Psoas muscle (tissue), 8 donors: ENCODE results near the gene SOX12. TPM values are rescaled to one million over a fixed set of nuclear protein-coding genes. Genes with fewer than 3 reads are reported as not detected.

Experiments
- ATAC-seq, 4 donors: fragments of 200-7000 bp; cut with Tn5 transposase; one replicate each; pipeline ENCODE4 v1.9.1; 2020; ENCODE audit warnings: moderate library complexity in 3 of 4, mild to moderate bottlenecking in 2 of 4
- DNase-seq, 2 donors: peaks; one replicate each; pipeline ENCODE4 v3.0.0-alpha.2; 2020
- H3K27ac ChIP-seq: fragments of 200-600 bp; one replicate; pipeline ENCODE4 v1.8.0; 2022
- H3K27me3 ChIP-seq, 3 donors: fragments of 200-600 bp in 1 of 3; one replicate each; pipeline versions ENCODE4 v1.6.1 to v1.8.0; 2013 to 2022; ENCODE audit warnings: low read length in 2 of 3, mild to moderate bottlenecking in 2 of 3, moderate library complexity in 1 of 3; ENCODE audit not compliant: insufficient read depth in 3 of 3
- H3K36me3 ChIP-seq, 2 donors: fragments of 200-600 bp in 1 of 2; one replicate each; pipeline versions ENCODE4 v1.6.1 to v1.8.0; 2013 to 2022; ENCODE audit warnings: low read depth in 1 of 2, mild to moderate bottlenecking in 1 of 2, moderate library complexity in 1 of 2; ENCODE audit not compliant: insufficient read depth in 1 of 2
- H3K4me1 ChIP-seq: fragments of 200-600 bp; one replicate; pipeline ENCODE4 v1.8.0; 2022
- H3K4me3 ChIP-seq: fragments of 200-600 bp; one replicate; pipeline ENCODE4 v1.8.0; 2022; ENCODE audit warnings: mild to moderate bottlenecking
- H3K9me3 ChIP-seq: fragments of 200-600 bp; one replicate; pipeline ENCODE4 v1.8.0; 2022
- WGBS, 3 donors: extraction: QIAGEN DNeasy Blood & Tissue Kit; methylation state at CpG; one replicate each; pipeline versions ENCODE4 v1.1.6 to v1.1.7; 2013; 5-methylcytosine and 5-hydroxymethylcytosine counted together
- intact Hi-C, 2 donors: fragments of 100-400 bp; cut with DNase I; formaldehyde crosslinking; loops; one replicate each; pipeline versions ENCODE4 v1.11.0 to v1.14.2; 2022
- polyA plus RNA-seq, 3 donors: library from polyadenylated mRNA; stranded (reverse); fragments of 200-250 nt; gene quantifications; one replicate each; pipeline ENCODE4 v1.2.3, GENCODE V29; 2013
- total RNA-seq, 4 donors: library from RNA; stranded (reverse); fragmentation: NEBNext Ultra II Directional in 2 of 4; extraction: Animal tissue kit (Norgen Biotek cat#: 25700) in 2 of 4; gene quantifications; one replicate each; pipeline versions ENCODE4 v1.2.1 to v1.2.4, GENCODE V29; 2021 to 2023
- TF ChIP-seq, protein P1 (sequence below): fragments of 200-600 bp; IDR thresholded peaks from one replicate; pipeline ENCODE4 v1.8.0; 2022; ENCODE audit warnings: antibody characterized with exemption
- donor health status: healthy with polysubstance abuse.
- donor health status: DM: no; HTN: no; CAD: no; lungs with moderate emphysema.
- donor health status: Bipolar disorder and iron deficiency.
- donor health status: healthy.
- donor health status: DM: yes; HTN: yes; CAD: no.
- donor health status: DM: no; HTN: no; CAD: no.
- donor health status: DM: no; HTN: no; CAD: no.
- donor health status: DM: yes; HTN: yes; CAD: no.

Gene SOX12
- total and polyA plus RNA-seq, 7 donors: 1.2 to 5.7 (median 3.6) TPM

DNA sequence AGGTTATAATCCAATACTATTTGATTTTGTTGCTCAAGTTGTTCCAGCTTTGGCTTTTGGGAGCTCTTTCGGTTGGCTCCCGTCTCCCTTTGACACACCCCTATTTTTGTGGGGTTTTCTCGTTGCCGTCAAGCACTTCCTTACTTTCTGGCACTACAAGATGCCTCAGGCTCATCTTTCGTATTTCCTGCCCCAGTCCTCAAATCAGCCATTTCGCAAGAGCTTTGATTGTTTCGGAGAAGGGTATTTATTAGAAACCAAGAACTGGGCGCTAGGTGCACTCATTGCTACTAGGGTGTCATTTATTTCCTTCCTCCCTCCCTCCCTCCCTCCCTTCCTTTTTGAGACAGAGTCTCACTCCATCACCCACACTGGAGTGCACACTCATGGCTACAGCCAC, 13.3 kb upstream of the SOX12 start:
- WGBS, 3 donors: 86 to 91% (median 90%) methylated on average over 8 of the region's 8 CpGs

DNA sequence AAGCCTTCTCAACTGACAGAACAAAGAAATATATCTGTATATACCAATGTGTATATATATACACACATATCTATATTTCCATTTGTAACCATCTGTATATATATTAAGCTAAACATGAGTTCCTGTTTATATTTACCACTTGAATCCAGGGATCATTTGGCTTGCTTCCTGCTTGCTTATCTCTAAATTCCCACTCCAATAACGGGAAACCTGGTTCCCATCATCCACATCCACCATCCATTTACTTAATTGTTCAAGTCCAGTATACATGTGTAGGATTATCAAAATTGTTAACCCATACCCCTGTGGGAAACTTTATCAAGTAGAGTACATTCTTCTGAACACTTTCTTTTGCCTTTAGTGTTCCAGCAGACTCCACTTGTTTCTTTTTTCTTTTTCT, 12.5 kb upstream of the SOX12 start:
- Histone ChIP-seq H3K4me1 (no peaks in the 10 kb centered on the region), H3K27ac (no peak overlapping the region), H3K27me3 (no peaks in the 10 kb centered on the region), H3K4me3 (no peak overlapping the region), H3K9me3 (no peaks in the 10 kb centered on the region), H3K36me3 (peaks cover 0 to 5% of the 10 kb centered on the region in 2 donors)
- DNase-seq (no peak), ATAC-seq (no peak)
- 67 to 85% (median 76%) methylated on average over 1 of the region's 1 CpG for WGBS, 3 donors
- intact Hi-C loops: no loop called here
- TF ChIP-seq, protein P1, sequence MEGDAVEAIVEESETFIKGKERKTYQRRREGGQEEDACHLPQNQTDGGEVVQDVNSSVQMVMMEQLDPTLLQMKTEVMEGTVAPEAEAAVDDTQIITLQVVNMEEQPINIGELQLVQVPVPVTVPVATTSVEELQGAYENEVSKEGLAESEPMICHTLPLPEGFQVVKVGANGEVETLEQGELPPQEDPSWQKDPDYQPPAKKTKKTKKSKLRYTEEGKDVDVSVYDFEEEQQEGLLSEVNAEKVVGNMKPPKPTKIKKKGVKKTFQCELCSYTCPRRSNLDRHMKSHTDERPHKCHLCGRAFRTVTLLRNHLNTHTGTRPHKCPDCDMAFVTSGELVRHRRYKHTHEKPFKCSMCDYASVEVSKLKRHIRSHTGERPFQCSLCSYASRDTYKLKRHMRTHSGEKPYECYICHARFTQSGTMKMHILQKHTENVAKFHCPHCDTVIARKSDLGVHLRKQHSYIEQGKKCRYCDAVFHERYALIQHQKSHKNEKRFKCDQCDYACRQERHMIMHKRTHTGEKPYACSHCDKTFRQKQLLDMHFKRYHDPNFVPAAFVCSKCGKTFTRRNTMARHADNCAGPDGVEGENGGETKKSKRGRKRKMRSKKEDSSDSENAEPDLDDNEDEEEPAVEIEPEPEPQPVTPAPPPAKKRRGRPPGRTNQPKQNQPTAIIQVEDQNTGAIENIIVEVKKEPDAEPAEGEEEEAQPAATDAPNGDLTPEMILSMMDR: no peak

More for the DNA sequence above, 13.3 kb upstream of the SOX12 start:
- ATAC-seq (no peak), DNase-seq (no peak)
- Histone ChIP-seq H3K4me3 (no peak overlapping the region), H3K36me3 (peaks cover 0 to 4% of the 10 kb centered on the region in 2 donors), H3K27me3 (no peaks in the 10 kb centered on the region), H3K9me3 (no peaks in the 10 kb centered on the region), H3K4me1 (no peaks in the 10 kb centered on the region), H3K27ac (no peak overlapping the region)
- intact Hi-C loops: no loop called here
- TF ChIP-seq, protein P1: no peak

- DNase-seq (no peak), ATAC-seq (no peak)
- no peaks in the 10 kb centered on the region for H3K4me1 ChIP-seq
- no peak overlapping the region for H3K27ac ChIP-seq
- H3K36me3 ChIP-seq: peaks cover 0 to 9% of the 10 kb centered on the region in 2 donors
- intact Hi-C loops: no loop called here
- H3K27me3 ChIP-seq: no peaks in the 10 kb centered on the region
- no peaks in the 10 kb centered on the region for H3K9me3 ChIP-seq
- TF ChIP-seq, protein P1: no peak
- no peak overlapping the region for H3K4me3 ChIP-seq
- 83 to 90% (median 87%) methylated on average over 5 of the region's 5 CpGs for WGBS, 3 donors
These were observed 11.9 kb upstream of the SOX12 start for GRCh38 chr20:313402-313801.

GRCh38 chr20:313948-314347, 11.4 kb upstream of the SOX12 start:
- Histone ChIP-seq H3K36me3 (peaks cover 0 to 9% of the 10 kb centered on the region in 2 donors), H3K4me3 (no peak overlapping the region), H3K27me3 (no peaks in the 10 kb centered on the region), H3K27ac (no peak overlapping the region), H3K9me3 (no peaks in the 10 kb centered on the region), H3K4me1 (no peaks in the 10 kb centered on the region)
- no peak for DNase-seq
- no peak for ATAC-seq
- TF ChIP-seq, protein P1: no peak
- intact Hi-C loops: no loop called here

- TF ChIP-seq, protein P1: no peak
- Histone ChIP-seq H3K27me3 (no peaks in the 10 kb centered on the region), H3K9me3 (no peaks in the 10 kb centered on the region), H3K27ac (no peak overlapping the region), H3K4me3 (no peak overlapping the region), H3K36me3 (peaks cover 0 to 18% of the 10 kb centered on the region in 2 donors), H3K4me1 (no peaks in the 10 kb centered on the region)
- DNase-seq (no peak), ATAC-seq (no peak)
- intact Hi-C loops: no loop called here
- 95 to 96% (median 95%) methylated on average over 2 of the region's 2 CpGs for WGBS, 3 donors
These were observed 8.9 kb upstream of the SOX12 start for GRCh38 chr20:316316-317068.
